Measurements from ENCODE around the gene NR0B1. TPM values are rescaled to one million over a fixed set of nuclear protein-coding genes. Genes with fewer than 3 reads are reported as not detected.

NR0B1 gene
- total and polyA plus RNA-seq, 2 donors (not counting 1 experiment from before 2014, with no cell fraction given) = 4.6 TPM; not detected in 1

DNA sequence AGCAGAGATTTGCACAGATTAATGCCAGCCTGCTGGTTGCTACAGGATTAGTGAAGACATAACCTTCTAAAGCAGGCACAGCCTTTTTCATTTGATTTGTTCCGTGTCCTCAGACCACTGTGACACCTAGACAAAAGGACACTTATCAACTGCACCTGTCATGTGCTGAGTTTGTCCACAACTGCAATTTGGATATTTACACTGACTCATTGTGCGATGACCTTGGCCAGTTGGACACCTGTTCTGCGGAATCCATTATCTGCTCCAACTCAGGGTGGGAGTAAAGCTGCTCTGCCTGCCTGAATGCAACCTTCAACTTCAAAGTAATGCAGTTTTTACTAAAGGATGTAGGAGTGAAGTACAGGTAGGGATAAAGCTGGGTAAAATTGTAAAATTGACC lies 4.1 kb upstream of the NR0B1 start:
- H3K4me2 ChIP-seq (ENCODE audit: extremely low read depth, insufficient read depth, low read length) = no peak overlapping the region
- no peaks in the 10 kb centered on the region for H3K9me3 ChIP-seq (ENCODE audit: control insufficient read depth, insufficient read depth, low read depth, low read length)
- no peaks in the 10 kb centered on the region for H3K36me3 ChIP-seq (ENCODE audit: control insufficient read depth, insufficient read depth, low read length)
- DNase-seq (ENCODE audit: low read depth in 2 of 2) = no peak
- H3K4me1 ChIP-seq (ENCODE audit: control insufficient read depth, extremely low read depth, insufficient read depth, low read length) = no peaks in the 10 kb centered on the region
- peaks cover 5% of the 10 kb centered on the region for H3K27me3 ChIP-seq (ENCODE audit: control insufficient read depth, insufficient read depth, low read length)
- H3K4me3 ChIP-seq (replicated peaks in 1 of 4; ENCODE audit: control extremely low read depth in 1 of 4, insufficient read depth in 1 of 4, low read depth in 3 of 4, low read length in 4 of 4) = no peak overlapping the region
- H3K79me2 ChIP-seq (ENCODE audit: control insufficient read depth, insufficient read depth, low read length) = no peaks in the 10 kb centered on the region
- H4K20me1 ChIP-seq (ENCODE audit: control insufficient read depth, extremely low read depth, insufficient read depth, low read length) = no peaks in the 10 kb centered on the region
- H2AFZ ChIP-seq (ENCODE audit: low read length) = no peak overlapping the region
- no peak overlapping the region for H3K27ac ChIP-seq (ENCODE audit: insufficient read depth, low read length)
- TF ChIP-seq, protein P1, sequence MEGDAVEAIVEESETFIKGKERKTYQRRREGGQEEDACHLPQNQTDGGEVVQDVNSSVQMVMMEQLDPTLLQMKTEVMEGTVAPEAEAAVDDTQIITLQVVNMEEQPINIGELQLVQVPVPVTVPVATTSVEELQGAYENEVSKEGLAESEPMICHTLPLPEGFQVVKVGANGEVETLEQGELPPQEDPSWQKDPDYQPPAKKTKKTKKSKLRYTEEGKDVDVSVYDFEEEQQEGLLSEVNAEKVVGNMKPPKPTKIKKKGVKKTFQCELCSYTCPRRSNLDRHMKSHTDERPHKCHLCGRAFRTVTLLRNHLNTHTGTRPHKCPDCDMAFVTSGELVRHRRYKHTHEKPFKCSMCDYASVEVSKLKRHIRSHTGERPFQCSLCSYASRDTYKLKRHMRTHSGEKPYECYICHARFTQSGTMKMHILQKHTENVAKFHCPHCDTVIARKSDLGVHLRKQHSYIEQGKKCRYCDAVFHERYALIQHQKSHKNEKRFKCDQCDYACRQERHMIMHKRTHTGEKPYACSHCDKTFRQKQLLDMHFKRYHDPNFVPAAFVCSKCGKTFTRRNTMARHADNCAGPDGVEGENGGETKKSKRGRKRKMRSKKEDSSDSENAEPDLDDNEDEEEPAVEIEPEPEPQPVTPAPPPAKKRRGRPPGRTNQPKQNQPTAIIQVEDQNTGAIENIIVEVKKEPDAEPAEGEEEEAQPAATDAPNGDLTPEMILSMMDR (conservative IDR thresholded peaks at IDR 0.05 in 1 of 2, IDR thresholded peaks at IDR 0.05 in 1 of 2; ENCODE audit: low read depth in 1 of 2, low read length in 2 of 2) = no peak
- TF ChIP-seq EZH2 (IDR thresholded peaks at IDR 0.05; ENCODE audit: low read length, missing control alignments) = no peak
- H3K9ac ChIP-seq (ENCODE audit: insufficient read depth, low read length) = no peak overlapping the region

DNA sequence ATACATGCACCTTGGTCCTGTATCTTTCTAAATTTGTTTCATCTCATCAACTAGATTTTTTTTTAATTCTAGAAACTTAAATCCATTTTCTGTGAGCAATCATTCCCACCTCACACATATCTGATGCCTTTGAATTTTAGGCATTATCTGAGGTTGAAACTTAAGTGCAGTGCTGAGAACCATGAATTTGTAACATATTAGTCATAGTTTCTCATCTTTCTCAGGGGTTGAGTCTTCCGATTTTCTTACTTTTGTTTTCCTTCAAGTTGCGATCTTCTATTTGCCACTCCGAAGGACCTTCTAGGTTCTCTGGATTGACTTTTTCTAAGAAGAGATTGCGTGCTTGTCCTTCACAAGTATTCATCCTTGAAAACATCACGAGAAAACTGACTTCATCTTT lies 3.7 kb upstream of the NR0B1 start:
- H3K27ac ChIP-seq (ENCODE audit: insufficient read depth, low read length) = no peak overlapping the region
- H3K4me3 ChIP-seq (replicated peaks in 1 of 4; ENCODE audit: control extremely low read depth in 1 of 4, insufficient read depth in 1 of 4, low read depth in 3 of 4, low read length in 4 of 4) = no peak overlapping the region
- H2AFZ ChIP-seq (ENCODE audit: low read length) = no peak overlapping the region
- peaks cover 8% of the 10 kb centered on the region for H3K27me3 ChIP-seq (ENCODE audit: control insufficient read depth, insufficient read depth, low read length)
- H3K4me1 ChIP-seq (ENCODE audit: control insufficient read depth, extremely low read depth, insufficient read depth, low read length) = no peaks in the 10 kb centered on the region
- no peak overlapping the region for H3K4me2 ChIP-seq (ENCODE audit: extremely low read depth, insufficient read depth, low read length)
- no peaks in the 10 kb centered on the region for H3K9me3 ChIP-seq (ENCODE audit: control insufficient read depth, insufficient read depth, low read depth, low read length)
- no peaks in the 10 kb centered on the region for H4K20me1 ChIP-seq (ENCODE audit: control insufficient read depth, extremely low read depth, insufficient read depth, low read length)
- no peak for TF ChIP-seq EZH2 (IDR thresholded peaks at IDR 0.05; ENCODE audit: low read length, missing control alignments)
- TF ChIP-seq, protein P1 (conservative IDR thresholded peaks at IDR 0.05 in 1 of 2, IDR thresholded peaks at IDR 0.05 in 1 of 2; ENCODE audit: low read depth in 1 of 2, low read length in 2 of 2) = no peak
- H3K36me3 ChIP-seq (ENCODE audit: control insufficient read depth, insufficient read depth, low read length) = no peaks in the 10 kb centered on the region
- peak in 1 of 2 donors; percentile 8 for DNase-seq (ENCODE audit: low read depth in 2 of 2)
- H3K9ac ChIP-seq (ENCODE audit: insufficient read depth, low read length) = no peak overlapping the region
- H3K79me2 ChIP-seq (ENCODE audit: control insufficient read depth, insufficient read depth, low read length) = no peaks in the 10 kb centered on the region

DNA sequence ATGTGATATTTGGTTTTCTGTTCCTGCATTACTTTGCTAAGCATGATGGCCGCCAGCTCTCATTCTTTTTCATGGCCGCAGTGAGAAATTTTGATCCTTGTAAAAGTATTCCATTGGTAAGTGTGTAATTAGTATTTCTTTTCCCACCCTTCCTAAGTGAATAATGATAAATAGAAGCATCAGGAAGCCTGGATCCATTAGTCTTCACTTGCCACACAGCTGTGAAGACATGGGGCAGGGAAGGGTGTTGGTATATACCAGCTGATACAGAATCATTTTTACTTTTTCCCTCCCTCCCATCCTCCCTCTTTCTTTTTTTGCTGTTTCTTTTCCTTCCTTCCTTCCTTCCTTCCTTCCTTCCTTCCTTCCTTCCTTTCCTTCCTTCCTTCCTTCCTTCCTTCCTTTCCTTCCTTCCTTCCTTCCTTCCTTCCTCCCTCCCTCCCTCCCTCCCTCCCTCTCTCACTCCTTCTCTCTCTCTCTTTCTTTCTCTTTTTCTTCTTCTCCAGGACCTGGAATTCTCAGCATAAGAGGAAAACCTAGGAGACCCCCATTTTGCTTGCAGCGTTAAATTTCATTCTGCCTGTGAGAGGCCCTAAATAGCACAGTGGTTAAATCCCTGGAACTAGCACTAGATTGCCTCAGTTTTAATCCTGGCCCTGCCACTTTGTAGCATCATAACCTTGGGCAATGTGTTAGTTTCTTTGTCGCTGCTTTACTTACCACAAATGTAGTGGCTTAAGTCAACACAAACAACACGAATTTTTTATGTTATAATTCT lies 1.4 kb upstream of the NR0B1 start:
- H3K4me1 ChIP-seq (ENCODE audit: control insufficient read depth, extremely low read depth, insufficient read depth, low read length) = no peaks in the 10 kb centered on the region
- no peaks in the 10 kb centered on the region for H3K9me3 ChIP-seq (ENCODE audit: control insufficient read depth, insufficient read depth, low read depth, low read length)
- H3K4me3 ChIP-seq (replicated peaks in 1 of 4; ENCODE audit: control extremely low read depth in 1 of 4, insufficient read depth in 1 of 4, low read depth in 3 of 4, low read length in 4 of 4) = no peak overlapping the region
- H3K27ac ChIP-seq (ENCODE audit: insufficient read depth, low read length) = no peak overlapping the region
- no peaks in the 10 kb centered on the region for H3K36me3 ChIP-seq (ENCODE audit: control insufficient read depth, insufficient read depth, low read length)
- H4K20me1 ChIP-seq (ENCODE audit: control insufficient read depth, extremely low read depth, insufficient read depth, low read length) = no peaks in the 10 kb centered on the region
- no peak overlapping the region for H3K9ac ChIP-seq (ENCODE audit: insufficient read depth, low read length)
- no peak overlapping the region for H2AFZ ChIP-seq (ENCODE audit: low read length)
- H3K79me2 ChIP-seq (ENCODE audit: control insufficient read depth, insufficient read depth, low read length) = no peaks in the 10 kb centered on the region
- TF ChIP-seq, protein P1 (conservative IDR thresholded peaks at IDR 0.05 in 1 of 2, IDR thresholded peaks at IDR 0.05 in 1 of 2; ENCODE audit: low read depth in 1 of 2, low read length in 2 of 2) = no peak
- TF ChIP-seq EZH2 (IDR thresholded peaks at IDR 0.05; ENCODE audit: low read length, missing control alignments) = no peak
- H3K27me3 ChIP-seq (ENCODE audit: control insufficient read depth, insufficient read depth, low read length) = peaks cover 8% of the 10 kb centered on the region
- no peak for DNase-seq (ENCODE audit: low read depth in 2 of 2)
- no peak overlapping the region for H3K4me2 ChIP-seq (ENCODE audit: extremely low read depth, insufficient read depth, low read length)

Measured in fibroblast of lung (primary cell).